Activated CD8-positive, alpha-beta T cell treated with anti-CD3 and anti-CD28 coated beads for 36 hours (primary cell): ENCODE data around the gene UNC13C. TPM values are rescaled to one million over a fixed set of nuclear protein-coding genes. Genes with fewer than 3 reads are reported as not detected.

Experiments
- ATAC-seq: fragments of 200-7000 bp; cut with Tn5 transposase; one replicate; pipeline ENCODE4 v1.10.0; 2021; ENCODE audit warnings: mild to moderate bottlenecking, moderate library complexity
- CTCF ChIA-PET: fragments of 350-600 bp; sonication (Branson Sonifier 250); formaldehyde crosslinking; loops from one replicate; lab custom pipeline; 2021; ENCODE audit warnings: antibody characterized with exemption; lab: Charles Lee
- POLR2A ChIA-PET: fragments of 350-600 bp; sonication (Branson Sonifier 250); formaldehyde crosslinking; loops from one replicate; lab custom pipeline; 2021; ENCODE audit warnings: antibody characterized with exemption; lab: Charles Lee
- DNase-seq: peaks from one replicate; pipeline ENCODE4 v3.0.0-alpha.2; 2020
- H3K27ac Mint-ChIP-seq: one replicate; pipeline ENCODE4 v1.8.0; 2021; ENCODE audit warnings: mild to moderate bottlenecking, mixed read lengths
- H3K27me3 Mint-ChIP-seq: one replicate; pipeline ENCODE4 v1.8.0; 2021; ENCODE audit warnings: mixed read lengths
- H3K36me3 Mint-ChIP-seq: one replicate; pipeline ENCODE4 v1.8.0; 2021; ENCODE audit warnings: low read depth, mixed read lengths
- H3K4me1 Mint-ChIP-seq: one replicate; pipeline ENCODE4 v1.8.0; 2021; ENCODE audit warnings: low read depth, mixed read lengths
- H3K4me3 Mint-ChIP-seq: one replicate; pipeline ENCODE4 v1.8.0; 2021; ENCODE audit warnings: mild to moderate bottlenecking, moderate library complexity, mixed read lengths
- H3K9me3 Mint-ChIP-seq: one replicate; pipeline ENCODE4 v1.8.0; 2021; ENCODE audit warnings: mixed read lengths
- intact Hi-C: fragments of 100-400 bp; cut with micrococcal nuclease; formaldehyde crosslinking; loops from one replicate; pipeline ENCODE4 v1.10.0; 2022
- total RNA-seq, 2 experiments: library from RNA; stranded (reverse); gene quantifications; one replicate each; pipeline ENCODE4 v1.2.3, GENCODE V29; 2021
- TF ChIP-seq, protein P1 (sequence below): fragments of 200-600 bp; IDR thresholded peaks from one replicate; pipeline ENCODE4 v1.8.0; 2022; ENCODE audit warnings: antibody characterized with exemption, mild to moderate bottlenecking

Gene UNC13C
- total RNA-seq, 2 experiments from 2014 or later: not detected

DNA sequence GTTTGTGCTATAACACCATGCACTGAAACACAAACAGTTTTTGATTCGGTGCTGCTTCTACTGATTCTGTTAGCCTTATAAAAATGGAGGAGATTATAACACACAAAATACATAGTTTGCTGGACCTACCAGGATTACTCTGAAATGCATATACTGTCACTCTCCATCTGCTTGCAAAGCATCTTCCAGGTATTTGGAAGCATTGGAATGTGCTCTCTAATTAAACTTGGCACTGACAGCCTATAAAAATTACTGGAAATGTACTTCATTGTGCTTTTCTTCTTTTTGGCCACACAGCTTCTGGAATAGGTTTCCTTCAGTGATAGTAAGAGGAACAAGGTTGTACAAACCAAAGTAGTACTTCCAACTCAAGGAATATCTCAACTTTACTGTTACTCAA, 376.1 kb downstream of the UNC13C start:
- DNase-seq (no peak), ATAC-seq (no peak)
- TF ChIP-seq, protein P1, sequence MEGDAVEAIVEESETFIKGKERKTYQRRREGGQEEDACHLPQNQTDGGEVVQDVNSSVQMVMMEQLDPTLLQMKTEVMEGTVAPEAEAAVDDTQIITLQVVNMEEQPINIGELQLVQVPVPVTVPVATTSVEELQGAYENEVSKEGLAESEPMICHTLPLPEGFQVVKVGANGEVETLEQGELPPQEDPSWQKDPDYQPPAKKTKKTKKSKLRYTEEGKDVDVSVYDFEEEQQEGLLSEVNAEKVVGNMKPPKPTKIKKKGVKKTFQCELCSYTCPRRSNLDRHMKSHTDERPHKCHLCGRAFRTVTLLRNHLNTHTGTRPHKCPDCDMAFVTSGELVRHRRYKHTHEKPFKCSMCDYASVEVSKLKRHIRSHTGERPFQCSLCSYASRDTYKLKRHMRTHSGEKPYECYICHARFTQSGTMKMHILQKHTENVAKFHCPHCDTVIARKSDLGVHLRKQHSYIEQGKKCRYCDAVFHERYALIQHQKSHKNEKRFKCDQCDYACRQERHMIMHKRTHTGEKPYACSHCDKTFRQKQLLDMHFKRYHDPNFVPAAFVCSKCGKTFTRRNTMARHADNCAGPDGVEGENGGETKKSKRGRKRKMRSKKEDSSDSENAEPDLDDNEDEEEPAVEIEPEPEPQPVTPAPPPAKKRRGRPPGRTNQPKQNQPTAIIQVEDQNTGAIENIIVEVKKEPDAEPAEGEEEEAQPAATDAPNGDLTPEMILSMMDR: no peak
- intact Hi-C loops: no loop called here
- Mint-ChIP-seq H3K27ac (no peak overlapping the region), H3K27me3 (no peaks in the 10 kb centered on the region), H3K36me3 (no peaks in the 10 kb centered on the region), H3K4me1 (no peaks in the 10 kb centered on the region), H3K9me3 (peaks cover 2% of the 10 kb centered on the region), H3K4me3 (no peak overlapping the region)
- POLR2A ChIA-PET: no interaction called here
- CTCF ChIA-PET: no interaction called here

DNA sequence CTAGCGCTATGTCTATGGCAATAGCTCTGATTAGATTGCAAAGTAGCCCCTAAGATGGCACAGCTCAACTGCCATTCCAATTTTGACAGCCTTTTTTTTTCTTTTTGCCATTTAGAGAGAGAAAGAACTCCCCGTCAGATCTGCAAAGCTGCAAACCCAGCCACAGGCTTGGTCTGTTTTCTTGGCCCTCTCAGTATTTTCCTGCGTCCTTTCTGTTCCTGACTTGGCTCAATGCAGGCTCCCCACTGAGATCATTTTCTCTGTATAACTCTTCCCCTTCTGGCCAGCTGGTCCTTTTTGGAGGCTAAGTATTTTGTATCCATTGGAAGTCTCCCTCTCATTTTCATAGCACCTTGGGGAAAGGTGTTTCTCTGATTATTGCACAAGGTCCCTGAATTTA, 386.7 kb downstream of the UNC13C start:
- DNase-seq (no peak), ATAC-seq (no peak)
- POLR2A ChIA-PET: no interaction called here
- Mint-ChIP-seq H3K4me1 (no peaks in the 10 kb centered on the region), H3K36me3 (no peaks in the 10 kb centered on the region), H3K9me3 (peaks cover 11% of the 10 kb centered on the region), H3K27me3 (no peaks in the 10 kb centered on the region), H3K27ac (no peak overlapping the region), H3K4me3 (no peak overlapping the region)
- TF ChIP-seq, protein P1: no peak
- CTCF ChIA-PET: no interaction called here
- intact Hi-C loops: no loop called here

DNA sequence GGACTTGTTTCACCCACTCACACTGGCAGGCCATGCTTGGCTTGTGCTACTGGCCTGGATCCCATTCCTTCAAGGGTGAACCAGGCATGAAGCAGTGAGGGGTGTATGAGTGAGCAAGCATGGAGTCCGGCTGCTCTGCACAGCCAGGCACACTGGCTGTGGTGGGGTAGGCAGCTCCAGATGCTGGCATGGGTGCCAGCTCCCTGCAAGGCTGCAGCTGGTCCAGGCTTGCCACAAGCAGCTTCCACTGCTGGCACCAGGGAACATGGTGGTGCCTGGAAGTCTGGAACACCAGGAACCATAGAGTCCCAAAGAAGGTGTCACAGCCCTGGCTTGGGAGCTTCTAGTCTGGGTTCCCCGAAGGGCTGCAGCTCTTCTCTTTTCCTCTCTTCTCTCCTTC, 395.1 kb downstream of the UNC13C start:
- intact Hi-C loops: no loop called here
- Mint-ChIP-seq H3K27ac (no peak overlapping the region), H3K9me3 (no peaks in the 10 kb centered on the region), H3K36me3 (no peaks in the 10 kb centered on the region), H3K4me3 (no peak overlapping the region), H3K4me1 (no peaks in the 10 kb centered on the region), H3K27me3 (no peaks in the 10 kb centered on the region)
- ChIA-PET CTCF (interaction anchor here (0.8 kb wide), 1 partner anchor 291 kb away, joined by 3 read pairs; no protein-coding TSS in a partner anchor), POLR2A (no interaction called here)
- TF ChIP-seq, protein P1: no peak
- DNase-seq: no peak
- no peak for ATAC-seq

DNA sequence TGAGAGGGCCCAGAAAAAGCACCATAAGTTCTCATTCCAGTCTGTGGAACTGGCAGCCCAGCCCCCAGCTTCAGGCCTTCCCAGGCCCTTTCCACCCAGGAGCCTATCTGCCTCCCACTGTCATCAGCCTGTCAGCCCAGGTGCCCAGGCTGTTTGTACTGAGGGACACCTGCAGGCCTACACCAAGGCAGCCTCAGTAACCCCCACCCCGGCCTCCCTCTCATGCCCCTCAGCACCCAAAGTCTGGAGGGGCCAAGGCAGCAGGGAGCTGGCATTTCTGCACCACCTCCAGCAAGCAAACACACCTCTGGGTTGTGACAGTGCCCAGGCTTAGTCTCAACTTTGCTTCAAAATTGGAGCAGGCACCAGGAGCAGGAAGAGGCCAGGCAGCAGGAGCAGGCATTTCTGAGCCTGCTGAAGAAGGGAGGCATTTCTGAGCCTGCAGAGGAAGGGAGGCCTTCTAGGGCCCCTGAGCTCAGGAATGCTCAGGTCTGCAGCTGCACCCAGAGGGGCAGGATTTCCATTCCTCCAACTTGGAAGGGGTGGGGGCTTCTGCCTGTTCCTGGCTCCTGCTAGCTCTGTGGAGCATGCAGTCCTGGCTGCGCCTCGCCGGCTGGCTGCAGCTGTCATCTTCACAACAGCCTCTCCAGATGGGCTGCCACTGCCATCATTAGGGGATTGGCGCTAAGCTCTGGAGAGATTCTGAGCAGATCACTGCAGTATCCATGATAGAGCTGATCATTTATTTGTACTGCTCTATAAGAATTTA, 396.1 kb downstream of the UNC13C start:
- ChIA-PET CTCF (interaction anchor here (0.8 kb wide), 1 partner anchor 292 kb away, joined by 3 read pairs; no protein-coding TSS in a partner anchor), POLR2A (interaction anchor here (0.5 to 0.6 kb wide), 2 partner anchors 258 to 758 kb away, joined by 4 read pairs; no protein-coding TSS in a partner anchor)
- H3K4me1 Mint-ChIP-seq: no peaks in the 10 kb centered on the region
- H3K27me3 Mint-ChIP-seq: no peaks in the 10 kb centered on the region
- no peaks in the 10 kb centered on the region for H3K36me3 Mint-ChIP-seq
- no peak overlapping the region for H3K4me3 Mint-ChIP-seq
- no peaks in the 10 kb centered on the region for H3K9me3 Mint-ChIP-seq
- ATAC-seq: no peak
- TF ChIP-seq, protein P1: no peak
- no peak overlapping the region for H3K27ac Mint-ChIP-seq
- DNase-seq: no peak
- intact Hi-C loops: no loop called here

DNA sequence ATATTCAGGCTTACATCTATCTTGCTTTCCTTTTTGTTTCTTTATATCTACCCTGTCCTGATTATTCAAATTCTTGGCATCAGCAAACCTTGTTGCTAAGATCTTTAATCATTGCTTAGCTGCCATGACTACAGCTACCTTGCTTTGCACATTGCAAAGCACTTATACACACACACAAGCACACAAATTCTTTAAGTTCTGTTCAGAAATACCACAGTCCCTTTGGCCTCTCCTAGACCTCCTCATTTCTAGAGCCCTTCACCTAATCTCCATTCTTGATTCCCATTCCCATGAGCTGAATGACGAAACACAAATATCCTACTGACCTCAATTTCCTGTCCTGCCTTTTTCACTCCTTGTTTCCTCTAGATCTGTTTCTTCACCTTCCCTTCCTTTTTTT, 409.6 kb downstream of the UNC13C start:
- CTCF ChIA-PET: no interaction called here
- no peak overlapping the region for H3K27ac Mint-ChIP-seq
- intact Hi-C loops: no loop called here
- TF ChIP-seq, protein P1: no peak
- H3K4me1 Mint-ChIP-seq: no peaks in the 10 kb centered on the region
- H3K9me3 Mint-ChIP-seq: no peaks in the 10 kb centered on the region
- H3K27me3 Mint-ChIP-seq: no peaks in the 10 kb centered on the region
- no peaks in the 10 kb centered on the region for H3K36me3 Mint-ChIP-seq
- POLR2A ChIA-PET: no interaction called here
- ATAC-seq: no peak
- H3K4me3 Mint-ChIP-seq: no peak overlapping the region
- no peak for DNase-seq
